Activated T-cell treated with anti-CD3 and anti-CD28 coated beads, Interleukin-2, amount 50 U/mL, for 24 hours (primary cell): Measurements from ENCODE around the gene FBXL20.

Source experiments
- DNase-seq: peaks from one replicate; pipeline ENCODE4 v3.0.0-alpha.2; 2020
- H3K27ac Mint-ChIP-seq: 2 replicates; pipeline ENCODE4 v1.8.0; 2020; ENCODE audit warnings: mild to moderate bottlenecking, mixed read lengths
- H3K27me3 Mint-ChIP-seq: 2 replicates; pipeline ENCODE4 v1.8.0; 2020; ENCODE audit warnings: mixed read lengths
- H3K36me3 Mint-ChIP-seq: 2 replicates; pipeline ENCODE4 v1.8.0; 2020; ENCODE audit warnings: low read depth, mixed read lengths
- H3K4me1 Mint-ChIP-seq: 2 replicates; pipeline ENCODE4 v1.8.0; 2020; ENCODE audit warnings: low read depth, mixed read lengths
- H3K4me3 Mint-ChIP-seq: 2 replicates; pipeline ENCODE4 v1.8.0; 2020; ENCODE audit warnings: mild to moderate bottlenecking, moderate library complexity, mixed read lengths
- H3K9me3 Mint-ChIP-seq: 2 replicates; pipeline ENCODE4 v1.8.0; 2020; ENCODE audit warnings: mixed read lengths

FBXL20 gene

GRCh38 chr17:39209317-39210092, 191.9 kb downstream of the FBXL20 start:
- H3K4me3 Mint-ChIP-seq: peak overlapping the region; percentile 44
- DNase-seq: peak; percentile 79
- H3K27ac Mint-ChIP-seq: no peak overlapping the region
- H3K27me3 Mint-ChIP-seq: peaks cover 5% of the 10 kb centered on the region
- peaks cover 9% of the 10 kb centered on the region for H3K36me3 Mint-ChIP-seq
- no peaks in the 10 kb centered on the region for H3K9me3 Mint-ChIP-seq
- H3K4me1 Mint-ChIP-seq: peaks cover 36% of the 10 kb centered on the region

DNA sequence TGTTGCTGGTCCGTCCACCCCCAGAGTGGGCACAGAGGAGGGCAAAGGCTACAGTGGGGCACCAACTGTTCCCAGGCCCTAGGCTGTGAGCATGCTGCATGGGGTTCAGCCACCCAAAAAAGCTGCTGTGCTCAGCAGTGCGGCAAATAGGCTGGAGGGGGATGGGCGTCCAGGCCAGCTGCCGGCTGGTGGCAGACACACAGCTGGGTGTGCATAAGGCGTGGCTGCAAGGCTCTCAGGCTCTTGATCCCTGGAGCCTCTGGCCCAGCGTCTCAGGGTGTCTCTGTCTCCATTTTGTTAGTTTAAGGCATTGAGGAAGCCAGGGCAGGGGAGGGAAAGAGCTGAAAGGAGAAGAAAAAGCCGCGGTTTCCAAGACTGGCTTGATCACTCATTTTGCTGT, 192.5 kb downstream of the FBXL20 start:
- Mint-ChIP-seq H3K27ac (no peak overlapping the region), H3K9me3 (no peaks in the 10 kb centered on the region), H3K27me3 (peaks cover 5% of the 10 kb centered on the region), H3K4me1 (peaks cover 41% of the 10 kb centered on the region), H3K36me3 (peaks cover 15% of the 10 kb centered on the region), H3K4me3 (no peak overlapping the region)
- no peak for DNase-seq

DNA sequence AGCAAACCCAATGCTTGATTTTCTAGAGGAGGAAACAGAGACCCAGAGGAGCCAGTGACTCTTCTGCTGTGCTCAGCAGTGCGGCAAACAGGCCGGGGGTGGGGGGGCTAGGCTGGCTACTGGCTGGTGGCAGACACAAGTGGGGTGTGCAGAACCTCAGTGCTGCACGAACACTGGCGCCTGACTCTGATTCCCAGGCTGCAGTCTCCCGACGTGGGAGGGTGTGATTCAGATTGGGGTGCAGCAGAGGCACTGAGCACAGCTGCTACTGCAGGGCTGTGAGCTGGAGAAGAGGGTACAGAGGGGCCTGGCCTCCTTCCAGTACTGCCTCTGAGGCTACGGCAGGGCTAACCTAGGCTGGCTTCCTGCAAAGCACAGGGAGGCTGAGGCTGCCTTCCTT, 193.3 kb downstream of the FBXL20 start:
- Mint-ChIP-seq H3K27me3 (peaks cover 5% of the 10 kb centered on the region), H3K9me3 (no peaks in the 10 kb centered on the region)
- DNase-seq: no peak

GRCh38 chr17:39205112-39205526, 196.3 kb downstream of the FBXL20 start:
- no peaks in the 10 kb centered on the region for H3K9me3 Mint-ChIP-seq
- H3K27me3 Mint-ChIP-seq: peaks cover under 1% of the 10 kb centered on the region
- H3K27ac Mint-ChIP-seq: peak overlapping the region; percentile 100

More for the DNA sequence above, 193.3 kb downstream of the FBXL20 start:
- peak overlapping the region; percentile 44 for H3K27ac Mint-ChIP-seq
- no peak overlapping the region for H3K4me3 Mint-ChIP-seq
- peaks cover 49% of the 10 kb centered on the region for H3K4me1 Mint-ChIP-seq
- peaks cover 23% of the 10 kb centered on the region for H3K36me3 Mint-ChIP-seq

GRCh38 chr17:39204245-39204644, 197.2 kb downstream of the FBXL20 start:
- H3K4me1 Mint-ChIP-seq: peaks cover 62% of the 10 kb centered on the region
- H3K27me3 Mint-ChIP-seq: no peaks in the 10 kb centered on the region
- no peaks in the 10 kb centered on the region for H3K9me3 Mint-ChIP-seq
- H3K27ac Mint-ChIP-seq: peak overlapping the region; percentile 100
- no peak for DNase-seq
- peak overlapping the region; percentile 99 for H3K4me3 Mint-ChIP-seq
- H3K36me3 Mint-ChIP-seq: peaks cover 58% of the 10 kb centered on the region

More at GRCh38 chr17:39205112-39205526, 196.3 kb downstream of the FBXL20 start:
- DNase-seq: no peak
- Mint-ChIP-seq H3K4me3 (no peak overlapping the region), H3K36me3 (peaks cover 53% of the 10 kb centered on the region), H3K4me1 (peaks cover 62% of the 10 kb centered on the region)
